Pons (tissue), 1 donor: ENCODE results near the gene OR13C8.

ENCODE experiments used
- DNase-seq: peaks from one replicate; pipeline ENCODE4 v3.0.0-alpha.2; 2016; ENCODE audit warnings: low spot score

OR13C8 gene

GRCh38 chr9:104611213-104611612 lies 42.2 kb downstream of the OR13C8 start:
- DNase-seq, result no peak

DNA sequence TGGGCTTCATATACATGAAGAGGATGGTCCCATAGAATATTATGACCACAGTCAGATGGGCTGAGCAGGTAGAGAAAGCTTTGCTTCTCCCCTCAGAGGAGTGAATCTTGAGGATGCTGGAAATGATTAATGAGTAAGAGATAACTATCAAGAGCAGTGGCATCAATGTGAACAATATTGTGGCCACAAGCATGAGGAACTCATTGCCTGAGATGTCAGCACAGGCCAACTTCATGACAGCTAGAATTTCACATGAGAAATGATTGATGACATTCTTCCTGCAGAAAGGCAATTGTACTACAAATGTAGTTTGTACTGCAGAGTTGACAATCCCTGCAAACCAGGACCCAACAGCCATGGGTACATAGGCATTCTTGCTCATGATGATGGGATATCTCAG lies 48.5 kb downstream of the OR13C8 start:
- no peak for DNase-seq

GRCh38 chr9:104618104-104618503 lies 49.1 kb downstream of the OR13C8 start, which contains the start of gene OR13C9:
OR13C9 (minus strand) TSS chr9:104618204; CDS start chr9:104618204, 0 bp downstream.
- DNase-seq, result no peak
